PFSK-1 (cell line): Measurements from ENCODE around the gene TYRO3.

Experiments used
- FOXP2 ChIP-seq: optimal IDR thresholded peaks from 2 replicates; pipeline ENCODE3; 2011; ENCODE audit warnings: borderline replicate concordance, control low read depth, inconsistent platforms; ENCODE audit not compliant: insufficient read depth; ENCODE audit errors: extremely low read length, extremely low read depth
- POLR2AphosphoS5 ChIP-seq: IDR thresholded peaks from 2 replicates; pipeline ENCODE4 v1.6.1; 2012; ENCODE audit warnings: low read depth, mild to moderate bottlenecking, control low read depth, low read length, moderate library complexity
- SIN3A ChIP-seq: IDR thresholded peaks from 2 replicates; pipeline ENCODE4 v1.6.1; 2012; ENCODE audit warnings: mild to moderate bottlenecking, low read length, moderate library complexity, borderline replicate concordance; ENCODE audit not compliant: insufficient read depth
- TAF1 ChIP-seq: IDR thresholded peaks from 2 replicates; pipeline ENCODE4 v1.6.1; 2012; ENCODE audit warnings: low read length, control low read depth, borderline replicate concordance; ENCODE audit not compliant: insufficient read depth
- TF ChIP-seq, protein P1 (sequence below), 2 experiments: IDR thresholded peaks; 2 replicates each; pipeline versions ENCODE4 v1.6.1 to v1.8.0; 2011 to 2012; ENCODE audit warnings: low read depth in 2 of 2, low read length in 2 of 2, control low read depth in 1 of 2, inconsistent platforms in 1 of 2, mild to moderate bottlenecking in 1 of 2, moderate library complexity in 1 of 2; ENCODE audit not compliant: insufficient read depth in 1 of 2

The TYRO3 gene

DNA sequence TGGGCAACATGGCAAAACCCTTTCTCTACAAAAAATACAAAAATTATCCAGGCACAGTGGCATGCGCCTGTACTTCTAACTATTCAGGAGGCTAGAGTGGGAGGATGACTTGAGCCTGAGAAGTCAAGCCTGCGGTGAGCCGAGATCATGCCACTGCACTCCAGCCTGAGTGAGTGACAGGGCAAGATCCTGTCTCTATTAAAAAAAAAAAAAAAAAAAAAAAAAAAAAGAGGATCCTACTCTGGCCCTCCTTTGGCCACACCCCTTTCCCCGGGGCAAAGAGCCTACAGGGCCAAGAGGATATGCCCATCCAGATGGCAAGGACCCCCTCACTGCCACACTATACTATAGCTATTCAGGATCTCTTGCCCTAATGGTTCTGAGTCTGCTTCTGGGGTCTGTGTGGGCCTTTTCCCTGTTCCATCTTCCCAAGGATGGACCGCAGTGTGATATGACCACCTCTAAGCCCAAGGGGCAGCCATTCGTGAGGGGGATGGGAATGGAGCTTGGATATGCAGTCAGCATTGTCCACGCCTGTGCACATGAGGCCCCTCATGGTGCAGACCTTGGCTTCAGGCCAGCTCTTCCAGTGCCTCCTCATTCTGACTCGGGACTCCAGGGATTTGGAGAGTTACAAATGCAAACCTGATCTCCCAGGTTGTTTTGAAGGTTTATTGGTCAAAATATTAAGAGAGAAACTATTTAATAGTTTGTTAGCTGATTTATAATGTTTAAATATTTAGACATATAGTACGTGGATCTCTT lies 7.3 kb downstream of the TYRO3 start:
- TF ChIP-seq SIN3A (no peak), FOXP2 (no peak), POLR2AphosphoS5 (no peak; the same call in 1 of the 2 replicates), TAF1 (no peak)
- TF ChIP-seq, protein P1, sequence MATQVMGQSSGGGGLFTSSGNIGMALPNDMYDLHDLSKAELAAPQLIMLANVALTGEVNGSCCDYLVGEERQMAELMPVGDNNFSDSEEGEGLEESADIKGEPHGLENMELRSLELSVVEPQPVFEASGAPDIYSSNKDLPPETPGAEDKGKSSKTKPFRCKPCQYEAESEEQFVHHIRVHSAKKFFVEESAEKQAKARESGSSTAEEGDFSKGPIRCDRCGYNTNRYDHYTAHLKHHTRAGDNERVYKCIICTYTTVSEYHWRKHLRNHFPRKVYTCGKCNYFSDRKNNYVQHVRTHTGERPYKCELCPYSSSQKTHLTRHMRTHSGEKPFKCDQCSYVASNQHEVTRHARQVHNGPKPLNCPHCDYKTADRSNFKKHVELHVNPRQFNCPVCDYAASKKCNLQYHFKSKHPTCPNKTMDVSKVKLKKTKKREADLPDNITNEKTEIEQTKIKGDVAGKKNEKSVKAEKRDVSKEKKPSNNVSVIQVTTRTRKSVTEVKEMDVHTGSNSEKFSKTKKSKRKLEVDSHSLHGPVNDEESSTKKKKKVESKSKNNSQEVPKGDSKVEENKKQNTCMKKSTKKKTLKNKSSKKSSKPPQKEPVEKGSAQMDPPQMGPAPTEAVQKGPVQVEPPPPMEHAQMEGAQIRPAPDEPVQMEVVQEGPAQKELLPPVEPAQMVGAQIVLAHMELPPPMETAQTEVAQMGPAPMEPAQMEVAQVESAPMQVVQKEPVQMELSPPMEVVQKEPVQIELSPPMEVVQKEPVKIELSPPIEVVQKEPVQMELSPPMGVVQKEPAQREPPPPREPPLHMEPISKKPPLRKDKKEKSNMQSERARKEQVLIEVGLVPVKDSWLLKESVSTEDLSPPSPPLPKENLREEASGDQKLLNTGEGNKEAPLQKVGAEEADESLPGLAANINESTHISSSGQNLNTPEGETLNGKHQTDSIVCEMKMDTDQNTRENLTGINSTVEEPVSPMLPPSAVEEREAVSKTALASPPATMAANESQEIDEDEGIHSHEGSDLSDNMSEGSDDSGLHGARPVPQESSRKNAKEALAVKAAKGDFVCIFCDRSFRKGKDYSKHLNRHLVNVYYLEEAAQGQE (IDR thresholded peaks at IDR 0.05; ENCODE audit: insufficient read depth in 1 of 2, low read depth in 2 of 2, low read length in 2 of 2), result no peak

DNA sequence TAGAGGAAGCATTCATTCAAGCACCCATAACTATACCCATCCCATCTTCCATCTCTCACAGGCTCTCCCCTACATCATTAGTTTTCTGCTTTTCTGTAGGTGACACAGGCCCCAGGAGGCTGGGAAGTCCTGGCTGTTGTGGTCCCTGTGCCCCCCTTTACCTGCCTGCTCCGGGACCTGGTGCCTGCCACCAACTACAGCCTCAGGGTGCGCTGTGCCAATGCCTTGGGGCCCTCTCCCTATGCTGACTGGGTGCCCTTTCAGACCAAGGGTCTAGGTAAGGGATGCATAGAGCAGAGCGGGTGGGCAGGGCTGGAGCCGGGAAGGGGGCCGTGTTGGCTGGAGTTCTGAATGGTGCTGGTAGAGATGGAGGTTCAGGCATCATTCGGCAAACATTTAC lies 8.2 kb downstream of the TYRO3 start:
- TF ChIP-seq FOXP2 (no peak), TAF1 (no peak), POLR2AphosphoS5 (no peak), SIN3A (no peak)
- TF ChIP-seq, protein P1 (IDR thresholded peaks at IDR 0.05; ENCODE audit: insufficient read depth in 1 of 2, low read depth in 2 of 2, low read length in 2 of 2), result no peak

DNA sequence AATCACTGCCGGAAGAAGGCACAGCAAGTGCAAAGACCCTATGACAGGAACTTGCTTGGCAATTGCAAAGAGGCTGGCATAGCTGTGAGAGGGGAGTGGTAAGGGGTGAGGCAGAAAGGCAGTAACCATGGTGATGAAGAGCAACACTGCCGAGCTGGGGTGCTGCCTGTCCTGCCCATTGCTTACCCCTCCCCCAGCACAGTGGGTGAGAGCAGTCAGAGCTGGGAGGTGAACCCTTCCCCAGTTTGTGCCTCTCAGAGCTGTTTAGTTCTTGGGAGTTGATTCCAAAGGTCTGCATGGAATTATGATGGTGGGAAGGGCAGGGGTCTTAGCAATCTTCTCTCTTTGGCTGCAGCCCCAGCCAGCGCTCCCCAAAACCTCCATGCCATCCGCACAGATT lies 8.8 kb downstream of the TYRO3 start:
- TF ChIP-seq, protein P1 (IDR thresholded peaks at IDR 0.05; ENCODE audit: insufficient read depth in 1 of 2, low read depth in 2 of 2, low read length in 2 of 2), result no peak
- TF ChIP-seq SIN3A, result no peak
- no peak for TF ChIP-seq TAF1
- no peak for TF ChIP-seq POLR2AphosphoS5
- no peak for TF ChIP-seq FOXP2

DNA sequence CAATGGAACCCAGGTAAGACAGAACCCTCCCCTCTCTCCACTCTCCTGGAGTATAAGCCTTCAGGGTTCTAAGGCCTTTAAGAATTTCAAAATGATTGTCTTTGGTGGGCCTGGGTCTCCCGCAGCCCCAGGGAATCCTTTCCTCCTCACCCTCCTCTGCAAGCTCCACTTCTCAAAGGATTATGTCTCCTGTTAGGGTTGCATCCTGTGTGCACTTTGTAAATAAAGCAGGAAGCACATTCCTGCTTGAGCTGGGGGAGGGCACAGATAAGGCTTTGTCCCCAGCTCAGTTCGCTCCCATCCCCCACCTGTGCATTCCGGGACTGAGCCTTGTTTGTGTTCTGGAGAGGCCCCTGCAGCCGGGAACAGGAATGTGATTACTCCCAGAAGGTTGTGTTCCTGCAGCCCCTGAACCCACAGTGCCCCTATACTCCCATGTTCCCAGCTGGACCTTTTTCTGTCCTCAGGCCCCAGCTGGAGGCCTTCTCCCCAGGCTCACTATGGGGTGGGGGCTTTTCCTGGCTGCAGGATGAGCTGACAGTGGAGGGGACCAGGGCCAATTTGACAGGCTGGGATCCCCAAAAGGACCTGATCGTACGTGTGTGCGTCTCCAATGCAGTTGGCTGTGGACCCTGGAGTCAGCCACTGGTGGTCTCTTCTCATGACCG lies 9.5 kb downstream of the TYRO3 start:
- no peak for TF ChIP-seq TAF1
- TF ChIP-seq POLR2AphosphoS5, result no peak
- TF ChIP-seq, protein P1 (IDR thresholded peaks at IDR 0.05; ENCODE audit: insufficient read depth in 1 of 2, low read depth in 2 of 2, low read length in 2 of 2), result no peak
- TF ChIP-seq SIN3A, result no peak
- peak; percentile 80 for TF ChIP-seq FOXP2
